ENCODE measurements around the gene SRSF6.

- TF ChIP-seq CTCF (IDR thresholded peaks at IDR 0.05; ENCODE audit: low read depth, low read length) (no peak), POLR2A (IDR thresholded peaks at IDR 0.05; ENCODE audit: extremely low read depth, insufficient read length) (no peak)
These were observed 672 bp upstream of the SRSF6 start for GRCh38 chr20:43456809-43457639.

All from NB4 (cell line).